ENCODE results near the gene PRTN3.

The PRTN3 gene

GRCh38 chr19:840519-841206, at the start of gene PRTN3:
PRTN3 (plus strand) TSS chr19:840999; CDS start chr19:841009, 10 bp downstream.
- no peak for DNase-seq (ENCODE audit: low read depth in 3 of 3)

- DNase-seq (ENCODE audit: low read depth in 3 of 3) = no peak
Measured at GRCh38 chr19:791007-791566, 49.7 kb upstream of the PRTN3 start.

GRCh38 chr19:791567-792305, 49.1 kb upstream of the PRTN3 start:
- no peak for DNase-seq (ENCODE audit: low read depth in 3 of 3)

GRCh38 chr19:792306-792885, 48.4 kb upstream of the PRTN3 start:
- no peak for DNase-seq (ENCODE audit: low read depth in 3 of 3)

GRCh38 chr19:793806-794205, 47.0 kb upstream of the PRTN3 start:
- no peak for DNase-seq (ENCODE audit: low read depth in 3 of 3)

GRCh38 chr19:795073-795611, 45.7 kb upstream of the PRTN3 start:
- no peak for DNase-seq (ENCODE audit: low read depth in 3 of 3)

GRCh38 chr19:795691-796581, 44.9 kb upstream of the PRTN3 start:
- no peak for DNase-seq (ENCODE audit: low read depth in 3 of 3)

GRCh38 chr19:796692-797527, 43.9 kb upstream of the PRTN3 start, which contains the start of gene PTBP1:
PTBP1 (plus strand) TSS chr19:797452; CDS start chr19:797498, 46 bp downstream.
- DNase-seq (ENCODE audit: low read depth in 3 of 3) = peak; percentile 99

- DNase-seq (ENCODE audit: low read depth in 3 of 3) = peak; percentile 72 to 88 (median 81)
Measured at GRCh38 chr19:797528-798414, 43.0 kb upstream of the PRTN3 start.

GRCh38 chr19:798415-799075, 42.3 kb upstream of the PRTN3 start:
- no peak for DNase-seq (ENCODE audit: low read depth in 3 of 3)

GRCh38 chr19:799076-799881, 41.5 kb upstream of the PRTN3 start:
- DNase-seq (ENCODE audit: low read depth in 3 of 3) = no peak

- DNase-seq (ENCODE audit: low read depth in 3 of 3) = no peak
Measured at GRCh38 chr19:800360-801029, 40.3 kb upstream of the PRTN3 start.

- no peak for DNase-seq (ENCODE audit: low read depth in 3 of 3)
Measured at GRCh38 chr19:801030-801860, 39.6 kb upstream of the PRTN3 start.

GRCh38 chr19:801861-802497, 38.8 kb upstream of the PRTN3 start:
- DNase-seq (ENCODE audit: low read depth in 3 of 3) = no peak

- DNase-seq (ENCODE audit: low read depth in 3 of 3) = no peak
Measured at GRCh38 chr19:802498-803098, 38.2 kb upstream of the PRTN3 start.

Measured in stimulated activated CD4-positive, alpha-beta T cell treated with anti-CD3 and anti-CD28 coated beads, TNF-alpha, amount 100 ng/mL, for 24 hours (primary cell).